Esophagus (tissue), 2 donors: ENCODE results near the gene ATP5F1E. TPM values are rescaled to one million over a fixed set of nuclear protein-coding genes. Genes with fewer than 3 reads are reported as not detected.

ENCODE experiments used
- H3K27ac ChIP-seq, 2 donors: one replicate each; pipeline ENCODE4 v1.5.1; 2013; ENCODE audit warnings: low read depth in 2 of 2, mild to moderate bottlenecking in 2 of 2, inconsistent platforms in 1 of 2, low read length in 1 of 2, moderate library complexity in 1 of 2
- H3K27me3 ChIP-seq, 2 donors: one replicate each; pipeline ENCODE4 v1.6.1; 2013; ENCODE audit warnings: low read length in 2 of 2, control low read depth in 1 of 2, mild to moderate bottlenecking in 1 of 2; ENCODE audit not compliant: insufficient read depth in 2 of 2, control insufficient read depth in 1 of 2
- H3K36me3 ChIP-seq, 2 donors: one replicate each; pipeline ENCODE4 v1.6.1; 2013; ENCODE audit warnings: low read length in 1 of 2; ENCODE audit not compliant: control insufficient read depth in 2 of 2, insufficient read depth in 2 of 2
- H3K4me1 ChIP-seq, 2 donors: one replicate each; pipeline ENCODE4 v1.6.1; 2013; ENCODE audit warnings: low read length in 1 of 2; ENCODE audit not compliant: control insufficient read depth in 2 of 2, insufficient read depth in 2 of 2
- H3K4me3 ChIP-seq, 2 donors: one replicate each; pipeline ENCODE4 v1.5.1; 2013; ENCODE audit warnings: low read length in 2 of 2, mild to moderate bottlenecking in 2 of 2, low read depth in 1 of 2, moderate library complexity in 1 of 2
- H3K9me3 ChIP-seq, 2 donors: one replicate each; pipeline ENCODE4 v1.6.1; 2013; ENCODE audit warnings: mild to moderate bottlenecking in 2 of 2, low read depth in 1 of 2, low read length in 1 of 2, moderate library complexity in 1 of 2; ENCODE audit not compliant: control insufficient read depth in 2 of 2, insufficient read depth in 1 of 2
- WGBS, 2 donors: extraction: QIAGEN DNeasy Blood & Tissue Kit; methylation state at CpG; one replicate each; pipeline ENCODE4 v1.1.7; 2013; 5-methylcytosine and 5-hydroxymethylcytosine counted together
- polyA plus RNA-seq, 2 donors: library from polyadenylated mRNA; stranded (reverse); fragments of 200-250 nt; gene quantifications; one replicate each; pipeline ENCODE4 v1.2.3, GENCODE V29; 2013
- donor health status: healthy with polysubstance abuse.
- donor health status: Bipolar disorder and iron deficiency.

ATP5F1E gene
- polyA plus RNA-seq, 2 donors, result 36.3 to 50.1 TPM

GRCh38 chr20:59025511-59025910 is 6.6 kb downstream of the ATP5F1E start:
- 93 to 95% methylated on average over 4 of the region's 4 CpGs for WGBS, 2 donors
- Histone ChIP-seq H3K27ac (no peak overlapping the region), H3K9me3 (no peaks in the 10 kb centered on the region), H3K27me3 (no peaks in the 10 kb centered on the region), H3K4me3 (no peak overlapping the region), H3K36me3 (peaks cover 13 to 19% of the 10 kb centered on the region in 2 donors), H3K4me1 (peaks cover 0 to 2% of the 10 kb centered on the region in 2 donors)

GRCh38 chr20:59025086-59025485 is 7.0 kb downstream of the ATP5F1E start:
- Histone ChIP-seq H3K36me3 (peaks cover 13 to 19% of the 10 kb centered on the region in 2 donors), H3K27ac (no peak overlapping the region), H3K9me3 (no peaks in the 10 kb centered on the region), H3K4me1 (peaks cover 0 to 2% of the 10 kb centered on the region in 2 donors), H3K4me3 (no peak overlapping the region), H3K27me3 (no peaks in the 10 kb centered on the region)
- 67 to 72% methylated on average over 2 of the region's 2 CpGs for WGBS, 2 donors

DNA sequence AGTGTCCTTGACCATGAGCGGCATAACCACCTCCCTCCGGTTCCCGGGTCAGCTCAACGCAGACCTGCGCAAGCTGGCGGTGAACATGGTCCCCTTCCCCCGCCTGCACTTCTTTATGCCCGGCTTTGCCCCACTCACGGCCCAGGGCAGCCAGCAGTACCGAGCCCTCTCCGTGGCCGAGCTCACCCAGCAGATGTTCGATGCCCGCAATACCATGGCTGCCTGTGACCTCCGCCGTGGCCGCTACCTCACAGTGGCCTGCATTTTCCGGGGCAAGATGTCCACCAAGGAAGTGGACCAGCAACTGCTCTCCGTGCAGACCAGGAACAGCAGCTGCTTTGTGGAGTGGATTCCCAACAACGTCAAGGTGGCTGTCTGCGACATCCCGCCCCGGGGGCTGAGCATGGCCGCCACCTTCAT is 8.0 kb downstream of the ATP5F1E start:
- 94 to 95% methylated on average over 24 of the region's 24 CpGs for WGBS, 2 donors
- no peaks in the 10 kb centered on the region for H3K27me3 ChIP-seq
- no peak overlapping the region for H3K27ac ChIP-seq
- H3K9me3 ChIP-seq, result no peaks in the 10 kb centered on the region
- peaks cover 13 to 19% of the 10 kb centered on the region in 2 donors for H3K36me3 ChIP-seq
- H3K4me1 ChIP-seq, result peaks cover 0 to 2% of the 10 kb centered on the region in 2 donors
- no peak overlapping the region for H3K4me3 ChIP-seq

DNA sequence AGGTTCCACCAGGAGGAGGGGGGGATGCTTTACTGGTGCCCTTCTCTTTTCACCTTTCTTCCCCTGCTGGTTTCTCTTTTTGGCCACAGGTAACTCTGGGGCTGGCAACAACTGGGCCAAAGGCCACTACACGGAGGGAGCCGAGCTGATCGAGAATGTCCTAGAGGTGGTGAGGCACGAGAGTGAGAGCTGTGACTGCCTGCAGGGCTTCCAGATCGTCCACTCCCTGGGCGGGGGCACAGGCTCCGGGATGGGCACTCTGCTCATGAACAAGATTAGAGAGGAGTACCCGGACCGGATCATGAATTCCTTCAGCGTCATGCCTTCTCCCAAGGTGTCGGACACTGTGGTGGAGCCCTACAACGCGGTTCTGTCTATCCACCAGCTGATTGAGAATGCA is 8.5 kb downstream of the ATP5F1E start:
- peaks cover 13 to 19% of the 10 kb centered on the region in 2 donors for H3K36me3 ChIP-seq
- no peaks in the 10 kb centered on the region for H3K9me3 ChIP-seq
- no peaks in the 10 kb centered on the region for H3K27me3 ChIP-seq
- H3K4me3 ChIP-seq, result no peak overlapping the region
- peaks cover 0 to 2% of the 10 kb centered on the region in 2 donors for H3K4me1 ChIP-seq
- 94% methylated on average over 13 of the region's 13 CpGs for WGBS, 2 donors
- no peak overlapping the region for H3K27ac ChIP-seq

- Histone ChIP-seq H3K4me3 (no peak overlapping the region), H3K4me1 (peaks cover 0 to 2% of the 10 kb centered on the region in 2 donors), H3K27me3 (no peaks in the 10 kb centered on the region), H3K27ac (no peak overlapping the region), H3K36me3 (peaks cover 13 to 19% of the 10 kb centered on the region in 2 donors), H3K9me3 (no peaks in the 10 kb centered on the region)
- WGBS, 2 donors, result 93 to 95% methylated on average over 15 of the region's 15 CpGs
Observed at GRCh38 chr20:59022754-59023153, 9.4 kb downstream of the ATP5F1E start.

GRCh38 chr20:59020938-59021551 is 11.1 kb downstream of the ATP5F1E start:
- H3K36me3 ChIP-seq, result peaks cover 13 to 14% of the 10 kb centered on the region in 2 donors
- H3K27me3 ChIP-seq, result no peaks in the 10 kb centered on the region
- H3K4me1 ChIP-seq, result peaks cover 2% of the 10 kb centered on the region in 2 donors
- H3K9me3 ChIP-seq, result no peaks in the 10 kb centered on the region
- no peak overlapping the region for H3K27ac ChIP-seq
- 41 to 52% methylated on average over 5 of the region's 5 CpGs for WGBS, 2 donors
- H3K4me3 ChIP-seq, result no peak overlapping the region

GRCh38 chr20:59019217-59019616 is 12.9 kb downstream of the ATP5F1E start, which contains the start of gene TUBB1:
Gene TUBB1, plus strand, starts transcription at chr20:59019429. Its CDS starts 94 bp downstream, at chr20:59019523.
- Histone ChIP-seq H3K4me3 (no peak within 1 kb of the TSS), H3K4me1 (peaks cover 0 to 2% of the 10 kb centered on the region in 2 donors), H3K9me3 (no peaks in the 10 kb centered on the region), H3K27me3 (no peaks in the 10 kb centered on the region), H3K27ac (no peak within 1 kb of the TSS), H3K36me3 (peaks cover 4 to 8% of the 10 kb centered on the region in 2 donors)
- 96 to 97% methylated on average over 5 of the region's 5 CpGs for WGBS, 2 donors

- Histone ChIP-seq H3K27me3 (no peaks in the 10 kb centered on the region), H3K4me3 (no peak overlapping the region), H3K9me3 (no peaks in the 10 kb centered on the region), H3K36me3 (peaks cover under 1 to 5% of the 10 kb centered on the region in 2 donors), H3K27ac (no peak overlapping the region), H3K4me1 (peaks cover 0 to 4% of the 10 kb centered on the region in 2 donors)
- WGBS, 2 donors, result 94 to 96% methylated on average over 10 of the region's 10 CpGs
Observed at GRCh38 chr20:59018817-59019216, 13.3 kb downstream of the ATP5F1E start.

DNA sequence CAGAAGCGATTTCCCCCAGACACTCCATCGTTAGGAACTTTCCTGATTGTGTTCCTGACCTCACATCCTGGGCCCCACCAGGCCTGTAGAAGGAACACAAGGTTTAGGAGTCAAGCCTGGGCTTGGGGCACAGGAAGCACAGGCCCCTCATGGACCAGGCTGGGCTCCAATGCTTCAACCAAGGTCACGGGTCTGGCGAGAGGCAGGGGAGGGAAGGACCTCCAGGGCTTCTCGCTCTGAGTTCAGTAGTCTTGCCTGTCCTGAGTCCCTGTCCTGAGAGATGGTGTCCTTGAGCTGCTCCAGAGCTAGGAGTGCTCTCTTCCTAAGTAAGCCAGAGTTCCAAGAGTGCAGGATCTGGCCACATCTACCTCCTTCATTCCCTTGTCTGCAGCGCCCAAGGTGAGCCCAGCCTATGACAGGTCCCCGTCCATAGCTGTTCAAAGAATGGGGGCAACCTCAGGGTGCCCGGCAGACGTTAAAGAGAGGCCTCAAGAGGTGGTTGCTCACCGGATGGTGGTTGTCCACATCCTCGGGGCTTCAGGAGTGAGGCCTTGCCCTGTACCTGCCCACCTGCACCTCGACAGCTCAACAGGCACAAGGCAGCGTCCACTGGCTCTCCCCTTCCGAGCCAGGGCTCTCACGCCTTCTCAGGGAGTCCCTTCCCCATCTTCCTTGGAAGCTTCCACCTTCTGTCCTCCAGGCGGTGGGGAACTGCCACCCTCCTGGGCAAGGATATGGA is 14.5 kb downstream of the ATP5F1E start:
- WGBS, 2 donors, result 89 to 92% methylated on average over 16 of the region's 16 CpGs
- H3K4me3 ChIP-seq, result no peak overlapping the region
- no peak overlapping the region for H3K27ac ChIP-seq
- H3K4me1 ChIP-seq, result peaks cover 0 to 4% of the 10 kb centered on the region in 2 donors
- H3K9me3 ChIP-seq, result no peaks in the 10 kb centered on the region
- H3K36me3 ChIP-seq, result peaks cover 0 to under 1% of the 10 kb centered on the region in 2 donors
- H3K27me3 ChIP-seq, result no peaks in the 10 kb centered on the region
